Left lung (tissue), 10 donors: ENCODE data around the gene TRABD. TPM values are rescaled to one million over a fixed set of nuclear protein-coding genes. Genes with fewer than 3 reads are reported as not detected.
"Not testable (repeated sequence)": the region's sequence is repeated elsewhere in the genome, so short reads cannot be mapped to it uniquely, and the experiment has no call there.

Experiments used
- ATAC-seq: fragments of 200-7000 bp; cut with Tn5 transposase; one replicate; pipeline ENCODE4 v1.9.1; 2020; ENCODE audit warnings: moderate library complexity
- DNase-seq, 4 donors: peaks; one replicate each; pipeline ENCODE4 v3.0.0-alpha.2; 2013 to 2020
- H3K27ac ChIP-seq, 2 donors: fragments of 200-600 bp; sonication (generic) in 1 of 2; one replicate each; pipeline versions ENCODE4 v1.5.0 to v1.8.0; 2020 to 2021
- H3K27me3 ChIP-seq, 2 donors: fragments of 200-600 bp; sonication (generic) in 1 of 2; one replicate each; pipeline versions ENCODE4 v1.5.0 to v1.8.0; 2020 to 2021
- H3K36me3 ChIP-seq, 2 donors: fragments of 200-600 bp; sonication (generic) in 1 of 2; one replicate each; pipeline versions ENCODE4 v1.5.0 to v1.8.0; 2020 to 2021
- H3K4me1 ChIP-seq, 2 donors: fragments of 200-600 bp; one replicate each; pipeline ENCODE4 v1.8.0; 2021
- H3K4me3 ChIP-seq, 2 donors: fragments of 200-600 bp; sonication (generic) in 1 of 2; one replicate each; pipeline versions ENCODE4 v1.5.0 to v1.8.0; 2020 to 2021; ENCODE audit warnings: mild to moderate bottlenecking in 1 of 2
- H3K9me3 ChIP-seq, 2 donors: fragments of 200-600 bp; sonication (generic) in 1 of 2; one replicate each; pipeline versions ENCODE4 v1.5.0 to v1.8.0; 2020 to 2021
- CTCF ChIP-seq, 2 donors: fragments of 200-600 bp; sonication (generic) in 1 of 2; IDR thresholded peaks; one replicate each; pipeline versions ENCODE4 v1.5.0 to v1.8.0; 2021; ENCODE audit warnings: antibody characterized with exemption in 2 of 2
- intact Hi-C, 2 donors: fragments of 100-400 bp; cut with DNase I; formaldehyde crosslinking; loops; one replicate each; pipeline versions ENCODE4 v1.11.2 to v1.14.2; 2022
- polyA plus RNA-seq, 6 donors: library from polyadenylated mRNA; unstranded; fragments of 120-200 nt; gene quantifications; one replicate each; pipeline ENCODE4 v1.2.1, GENCODE V29; 2013; ENCODE audit not compliant: insufficient read length in 6 of 6
- total RNA-seq, 2 donors: library from RNA; stranded (reverse); fragmentation: NEBNext Ultra II Directional; extraction: Animal tissue kit (Norgen Biotek cat#: 25700); gene quantifications; one replicate each; pipeline ENCODE4 v1.2.1, GENCODE V29; 2021
- donor health status: DM: no; HTN: yes; CAD: no.
- donor health status: DM: no; HTN: no; CAD: no.

Gene TRABD
- total and polyA plus RNA-seq, 8 donors = 16.0 to 54.2 (median 24.4) TPM

- no peaks in the 10 kb centered on the region for H3K36me3 ChIP-seq
- intact Hi-C loops = no loop called here
- no peaks in the 10 kb centered on the region for H3K9me3 ChIP-seq
- H3K4me3 ChIP-seq = no peak overlapping the region
- H3K27ac ChIP-seq = no peak overlapping the region
- TF ChIP-seq CTCF (IDR thresholded peaks at IDR 0.05) = no peak
- peak in 1 of 4 donors; percentile 82 for DNase-seq
- peaks cover 4 to 25% of the 10 kb centered on the region in 2 donors for H3K4me1 ChIP-seq
- H3K27me3 ChIP-seq = peaks cover 0 to 26% of the 10 kb centered on the region in 2 donors
- ATAC-seq = no peak
Measured at GRCh38 chr22:50143096-50143495, 42.6 kb upstream of the TRABD start.

DNA sequence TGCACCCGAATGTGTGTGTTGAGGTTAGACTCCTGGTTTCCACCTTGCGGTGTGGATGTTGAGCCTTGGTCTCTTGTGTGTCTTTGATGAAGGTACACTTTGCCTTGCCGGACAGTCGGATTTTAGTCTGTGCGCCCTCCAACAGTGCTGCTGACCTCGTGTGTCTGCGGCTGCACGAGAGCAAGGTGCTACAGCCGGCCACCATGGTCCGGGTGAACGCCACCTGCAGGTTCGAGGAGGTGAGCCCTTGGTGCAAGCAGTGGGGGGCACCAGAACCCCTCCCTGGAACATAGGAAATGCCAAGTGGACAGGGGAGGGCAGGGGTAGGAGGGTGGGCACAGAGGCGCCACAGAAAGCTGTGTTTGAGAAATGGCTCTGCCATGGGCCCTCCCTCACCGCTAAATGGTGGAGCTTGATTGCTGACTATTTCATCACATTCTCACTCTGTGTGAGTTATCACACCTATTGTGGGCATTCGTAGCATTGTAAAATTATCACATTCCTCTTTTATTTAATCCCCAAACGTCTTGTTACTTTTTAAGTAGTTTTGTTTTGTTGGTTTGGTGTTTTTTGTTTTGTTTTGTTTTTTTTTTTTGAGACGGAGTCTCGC is 41.6 kb upstream of the TRABD start:
- ATAC-seq (no peak), DNase-seq (no peak)
- Histone ChIP-seq H3K4me3 (no peak overlapping the region), H3K9me3 (no peaks in the 10 kb centered on the region), H3K4me1 (peaks cover 4 to 35% of the 10 kb centered on the region in 2 donors), H3K36me3 (no peaks in the 10 kb centered on the region), H3K27me3 (peaks cover 0 to 26% of the 10 kb centered on the region in 2 donors), H3K27ac (no peak overlapping the region)
- intact Hi-C loops = no loop called here
- TF ChIP-seq CTCF (IDR thresholded peaks at IDR 0.05) = no peak

DNA sequence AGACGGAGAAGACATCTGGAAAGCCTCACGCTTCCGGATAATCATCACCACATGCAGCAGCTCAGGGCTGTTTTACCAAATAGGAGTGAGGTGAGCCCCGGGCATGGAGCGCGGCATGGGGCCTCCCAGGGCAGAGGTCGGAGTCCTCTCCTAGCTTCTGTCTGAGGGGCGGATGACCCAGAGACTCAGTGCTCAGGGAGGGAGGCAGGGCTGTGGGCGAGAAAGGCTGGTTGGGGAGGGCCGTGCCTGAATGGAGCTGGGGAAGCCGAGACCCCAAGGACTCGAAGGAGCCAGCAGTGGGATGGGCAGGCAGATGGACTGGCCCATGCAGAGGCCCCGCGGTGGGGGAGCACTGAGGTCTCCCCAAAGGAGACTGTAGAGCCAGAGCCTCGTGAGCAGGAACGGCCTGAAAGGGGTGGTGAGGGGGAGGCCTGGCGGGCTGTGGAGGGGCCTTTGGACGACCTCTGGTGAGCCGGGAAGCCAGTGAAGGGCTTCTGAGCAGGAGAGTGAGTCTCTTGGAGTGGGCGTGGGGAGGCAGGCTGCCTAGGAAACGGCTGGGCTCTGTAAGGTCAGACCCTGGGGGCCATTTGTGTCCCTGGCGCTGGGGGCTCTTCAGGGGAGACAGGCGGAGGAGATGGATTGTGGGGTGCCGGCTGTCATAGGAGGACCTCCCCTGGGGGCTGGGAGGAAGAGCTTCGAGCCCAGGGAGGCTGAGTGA is 39.8 kb upstream of the TRABD start:
- no peak for ATAC-seq

GRCh38 chr22:50146439-50147238 is 39.1 kb upstream of the TRABD start:
- DNase-seq = peak; percentile 52 to 80 (median 66)
- peaks cover 4 to 37% of the 10 kb centered on the region in 2 donors for H3K4me1 ChIP-seq
- H3K36me3 ChIP-seq = no peaks in the 10 kb centered on the region
- no peak overlapping the region for H3K27ac ChIP-seq
- intact Hi-C loops = no loop called here
- ATAC-seq = peak; percentile 71
- H3K9me3 ChIP-seq = no peaks in the 10 kb centered on the region
- H3K27me3 ChIP-seq = peaks cover 0 to 25% of the 10 kb centered on the region in 2 donors
- TF ChIP-seq CTCF (IDR thresholded peaks at IDR 0.05) = peak; percentile 36 to 66
- no peak overlapping the region for H3K4me3 ChIP-seq

More for the DNA sequence above, 39.8 kb upstream of the TRABD start:
- no peak for DNase-seq
- no peak overlapping the region for H3K27ac ChIP-seq
- no peak overlapping the region for H3K4me3 ChIP-seq
- peaks cover 0 to 30% of the 10 kb centered on the region in 2 donors for H3K27me3 ChIP-seq
- peaks cover 4 to 37% of the 10 kb centered on the region in 2 donors for H3K4me1 ChIP-seq
- TF ChIP-seq CTCF (IDR thresholded peaks at IDR 0.05) = no peak
- H3K36me3 ChIP-seq = no peaks in the 10 kb centered on the region
- intact Hi-C loops = no loop called here
- no peaks in the 10 kb centered on the region for H3K9me3 ChIP-seq

DNA sequence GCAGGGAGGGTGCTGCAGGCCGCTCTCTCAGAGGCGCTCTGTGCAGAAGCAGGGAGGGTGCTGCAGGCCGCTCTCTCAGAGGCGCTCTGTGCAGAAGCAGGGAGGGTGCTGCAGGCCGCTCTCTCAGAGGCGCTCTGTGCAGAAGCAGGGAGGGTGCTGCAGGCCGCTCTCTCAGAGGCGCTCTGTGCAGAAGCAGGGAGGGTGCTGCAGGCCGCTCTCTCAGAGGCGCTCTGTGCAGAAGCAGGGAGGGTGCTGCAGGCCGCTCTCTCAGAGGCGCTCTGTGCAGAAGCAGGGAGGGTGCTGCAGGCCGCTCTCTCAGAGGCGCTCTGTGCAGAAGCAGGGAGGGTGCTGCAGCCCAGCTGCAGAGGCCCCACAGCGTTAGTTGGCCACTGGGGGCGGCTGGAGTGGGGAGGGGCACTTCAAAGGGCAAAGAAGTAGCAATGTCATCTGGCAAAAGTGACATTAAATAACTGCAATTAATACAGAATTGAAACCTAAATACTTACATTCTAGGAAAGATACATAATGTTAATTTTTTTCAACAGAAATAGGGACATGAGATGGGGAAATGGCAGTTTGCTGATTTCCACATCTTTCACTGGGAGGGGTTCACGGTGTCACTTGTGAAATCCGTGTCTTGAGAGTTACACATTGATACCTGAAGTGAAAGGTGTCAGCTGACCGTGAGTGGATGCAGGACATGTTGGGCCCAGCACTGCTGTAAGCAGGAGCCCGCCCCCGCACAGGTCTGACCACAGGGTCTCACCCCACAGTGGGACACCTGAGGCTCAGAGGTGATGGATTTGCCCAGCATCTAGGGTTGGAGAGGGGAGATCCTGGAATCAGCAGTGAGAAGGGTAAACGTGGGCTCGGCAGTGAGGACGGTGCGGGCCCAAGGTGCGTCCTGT is 38.2 kb upstream of the TRABD start:
- H3K4me1 ChIP-seq = peaks cover 4 to 35% of the 10 kb centered on the region in 2 donors
- H3K4me3 ChIP-seq, H3K27ac ChIP-seq, DNase-seq, H3K36me3 ChIP-seq, ATAC-seq, H3K9me3 ChIP-seq: not testable (repeated sequence)
- intact Hi-C loops = loop anchor here in 1 of 2 donors (2.0 kb wide), 1 partner anchor 63 kb away; no protein-coding TSS in a partner anchor
- peaks cover 0 to 21% of the 10 kb centered on the region in 2 donors for H3K27me3 ChIP-seq
